Stimulated activated naive B cell treated with anti-CD40 and anti-IgM and Interleukin-4, amounts not matched to agents 10 μg/mL and 1 μg/mL and 100 μg/mL, for 72 hours (primary cell): ENCODE measurements around the gene RALBP1.
"Not testable (repeated sequence)": the region's sequence is repeated elsewhere in the genome, so short reads cannot be mapped to it uniquely, and the experiment has no call there.

Experiments
- ATAC-seq, 2 donors: fragments of 150-1000 bp; cut with Tn5 transposase; replicated peaks; 2 replicates each; pipeline ENCODE4 v1.10.0; 2021; ENCODE audit warnings: moderate library complexity in 1 of 2
- DNase-seq: peaks from one replicate; pipeline ENCODE4 v3.0.0; 2021
- H3K27ac Mint-ChIP-seq: one replicate; pipeline ENCODE4 v1.8.0; 2022; ENCODE audit warnings: mild to moderate bottlenecking, mixed read lengths
- H3K27me3 Mint-ChIP-seq, 2 donors: one replicate each; pipeline ENCODE4 v1.8.0; 2022; ENCODE audit warnings: mixed read lengths in 2 of 2
- H3K36me3 Mint-ChIP-seq, 2 donors: one replicate each; pipeline ENCODE4 v1.8.0; 2022; ENCODE audit warnings: mixed read lengths in 2 of 2, mild to moderate bottlenecking in 1 of 2
- H3K4me1 Mint-ChIP-seq, 2 donors: one replicate each; pipeline ENCODE4 v1.8.0; 2022; ENCODE audit warnings: mixed read lengths in 2 of 2, mild to moderate bottlenecking in 1 of 2
- H3K4me3 Mint-ChIP-seq, 2 donors: one replicate each; pipeline ENCODE4 v1.8.0; 2022; ENCODE audit warnings: mild to moderate bottlenecking in 2 of 2, mixed read lengths in 2 of 2, moderate library complexity in 1 of 2
- H3K9me3 Mint-ChIP-seq, 2 donors: one replicate each; pipeline ENCODE4 v1.8.0; 2022; ENCODE audit warnings: mixed read lengths in 2 of 2, mild to moderate bottlenecking in 1 of 2

Gene RALBP1

GRCh38 chr18:9437672-9438071 lies 37.6 kb upstream of the RALBP1 start:
- peaks cover 6 to 16% of the 10 kb centered on the region in 2 donors for H3K4me1 Mint-ChIP-seq
- H3K9me3 Mint-ChIP-seq = peaks cover 3 to 4% of the 10 kb centered on the region in 2 donors

GRCh38 chr18:9441061-9441460 lies 34.3 kb upstream of the RALBP1 start:
- H3K36me3 Mint-ChIP-seq = no peaks in the 10 kb centered on the region
- H3K27me3 Mint-ChIP-seq = no peaks in the 10 kb centered on the region
- H3K9me3 Mint-ChIP-seq = no peaks in the 10 kb centered on the region
- no peak overlapping the region for H3K27ac Mint-ChIP-seq
- no peaks in the 10 kb centered on the region for H3K4me1 Mint-ChIP-seq
- H3K4me3 Mint-ChIP-seq = no peak overlapping the region
- no peak for ATAC-seq
- no peak for DNase-seq

More at GRCh38 chr18:9437672-9438071, 37.6 kb upstream of the RALBP1 start:
- Mint-ChIP-seq H3K36me3 (peaks cover 5% of the 10 kb centered on the region in 2 donors), H3K27me3 (peaks cover 0 to 4% of the 10 kb centered on the region in 2 donors), H3K27ac (no peak overlapping the region), H3K4me3 (no peak overlapping the region)
- DNase-seq (no peak), ATAC-seq (no peak)

- Mint-ChIP-seq H3K27ac (no peak overlapping the region), H3K4me3 (no peak overlapping the region), H3K4me1 (no peaks in the 10 kb centered on the region), H3K36me3 (peaks cover 2 to 3% of the 10 kb centered on the region in 2 donors), H3K27me3 (no peaks in the 10 kb centered on the region), H3K9me3 (peaks cover 5 to 6% of the 10 kb centered on the region in 2 donors)
- ATAC-seq (no peak), DNase-seq (no peak)
Observed at GRCh38 chr18:9444549-9444948, 30.8 kb upstream of the RALBP1 start.

- no peaks in the 10 kb centered on the region for H3K4me1 Mint-ChIP-seq
Observed at GRCh38 chr18:9446839-9447238, 28.5 kb upstream of the RALBP1 start.

GRCh38 chr18:9447334-9447733 lies 28.0 kb upstream of the RALBP1 start:
- no peak overlapping the region for H3K27ac Mint-ChIP-seq
- ATAC-seq = no peak
- no peaks in the 10 kb centered on the region for H3K4me1 Mint-ChIP-seq
- peaks cover 5 to 6% of the 10 kb centered on the region in 2 donors for H3K9me3 Mint-ChIP-seq
- H3K27me3 Mint-ChIP-seq = no peaks in the 10 kb centered on the region
- H3K36me3 Mint-ChIP-seq = peaks cover 2 to 3% of the 10 kb centered on the region in 2 donors
- DNase-seq = no peak
- H3K4me3 Mint-ChIP-seq = no peak overlapping the region

More at GRCh38 chr18:9446839-9447238, 28.5 kb upstream of the RALBP1 start:
- no peak for ATAC-seq
- Mint-ChIP-seq H3K9me3 (peaks cover 5 to 6% of the 10 kb centered on the region in 2 donors), H3K36me3 (peaks cover 2 to 3% of the 10 kb centered on the region in 2 donors), H3K4me3 (no peak overlapping the region), H3K27ac (no peak overlapping the region), H3K27me3 (no peaks in the 10 kb centered on the region)
- DNase-seq = no peak

- ATAC-seq (no peak), DNase-seq (no peak)
- Mint-ChIP-seq H3K27me3 (no peaks in the 10 kb centered on the region), H3K27ac (no peak overlapping the region), H3K36me3 (peaks cover 2 to 3% of the 10 kb centered on the region in 2 donors), H3K9me3 (peaks cover 5 to 6% of the 10 kb centered on the region in 2 donors), H3K4me1 (no peaks in the 10 kb centered on the region), H3K4me3 (no peak overlapping the region)
Observed at GRCh38 chr18:9449600-9450414, 25.5 kb upstream of the RALBP1 start.

GRCh38 chr18:9450920-9451319 lies 24.4 kb upstream of the RALBP1 start:
- not testable (repeated sequence) for H3K27ac Mint-ChIP-seq, H3K36me3 Mint-ChIP-seq, DNase-seq, ATAC-seq, H3K9me3 Mint-ChIP-seq, H3K27me3 Mint-ChIP-seq, H3K4me1 Mint-ChIP-seq, H3K4me3 Mint-ChIP-seq

- DNase-seq (no peak), ATAC-seq (no peak)
- Mint-ChIP-seq H3K9me3 (peaks cover 14 to 21% of the 10 kb centered on the region in 2 donors), H3K27ac (no peak overlapping the region), H3K4me1 (no peaks in the 10 kb centered on the region), H3K36me3 (peaks cover 11 to 18% of the 10 kb centered on the region in 2 donors), H3K27me3 (peaks cover 0 to 5% of the 10 kb centered on the region in 2 donors), H3K4me3 (no peak overlapping the region)
Observed at GRCh38 chr18:9453283-9453682, 22.0 kb upstream of the RALBP1 start.

- H3K9me3 Mint-ChIP-seq = peaks cover 16 to 25% of the 10 kb centered on the region in 2 donors
- H3K27me3 Mint-ChIP-seq = peaks cover 0 to 9% of the 10 kb centered on the region in 2 donors
- H3K36me3 Mint-ChIP-seq = peaks cover 11 to 18% of the 10 kb centered on the region in 2 donors
- no peaks in the 10 kb centered on the region for H3K4me1 Mint-ChIP-seq
- DNase-seq (no peak), ATAC-seq (no peak)
- no peak overlapping the region for H3K27ac Mint-ChIP-seq
- no peak overlapping the region for H3K4me3 Mint-ChIP-seq
Observed at GRCh38 chr18:9454061-9454703, 21.1 kb upstream of the RALBP1 start.

- Mint-ChIP-seq H3K36me3 (peaks cover 11 to 18% of the 10 kb centered on the region in 2 donors), H3K27me3 (peaks cover 0 to 9% of the 10 kb centered on the region in 2 donors), H3K4me1 (no peaks in the 10 kb centered on the region), H3K9me3 (peaks cover 16 to 25% of the 10 kb centered on the region in 2 donors), H3K27ac (no peak overlapping the region), H3K4me3 (no peak overlapping the region)
- DNase-seq (no peak), ATAC-seq (no peak)
Observed at GRCh38 chr18:9455718-9456511, 19.4 kb upstream of the RALBP1 start.

- peaks cover 5 to 7% of the 10 kb centered on the region in 2 donors for H3K27me3 Mint-ChIP-seq
- peaks cover 3 to 5% of the 10 kb centered on the region in 2 donors for H3K36me3 Mint-ChIP-seq
- H3K4me1 Mint-ChIP-seq = no peaks in the 10 kb centered on the region
- no peak for ATAC-seq
- no peak overlapping the region for H3K27ac Mint-ChIP-seq
- DNase-seq = no peak
- H3K4me3 Mint-ChIP-seq = no peak overlapping the region
- peaks cover 14 to 19% of the 10 kb centered on the region in 2 donors for H3K9me3 Mint-ChIP-seq
Observed at GRCh38 chr18:9466127-9466526, 9.2 kb upstream of the RALBP1 start.

GRCh38 chr18:9466846-9467245 lies 8.5 kb upstream of the RALBP1 start:
- ATAC-seq (no peak), DNase-seq (no peak)
- H3K36me3 Mint-ChIP-seq = peaks cover 3 to 5% of the 10 kb centered on the region in 2 donors
- peaks cover 14 to 19% of the 10 kb centered on the region in 2 donors for H3K9me3 Mint-ChIP-seq
- H3K27ac Mint-ChIP-seq = no peak overlapping the region
- no peaks in the 10 kb centered on the region for H3K4me1 Mint-ChIP-seq
- H3K27me3 Mint-ChIP-seq = peaks cover 5 to 7% of the 10 kb centered on the region in 2 donors
- H3K4me3 Mint-ChIP-seq = no peak overlapping the region

- H3K27ac Mint-ChIP-seq = no peak overlapping the region
- H3K9me3 Mint-ChIP-seq = peaks cover 14 to 19% of the 10 kb centered on the region in 2 donors
- no peaks in the 10 kb centered on the region for H3K4me1 Mint-ChIP-seq
- peaks cover 0 to 8% of the 10 kb centered on the region in 2 donors for H3K27me3 Mint-ChIP-seq
- DNase-seq (no peak), ATAC-seq (no peak)
- peaks cover 3 to 5% of the 10 kb centered on the region in 2 donors for H3K36me3 Mint-ChIP-seq
- H3K4me3 Mint-ChIP-seq = no peak overlapping the region
Observed at GRCh38 chr18:9468998-9469397, 6.3 kb upstream of the RALBP1 start.

- Mint-ChIP-seq H3K27me3 (peaks cover 0 to 8% of the 10 kb centered on the region in 2 donors), H3K27ac (no peak overlapping the region), H3K9me3 (peaks cover 12 to 19% of the 10 kb centered on the region in 2 donors), H3K4me3 (no peak overlapping the region), H3K4me1 (no peaks in the 10 kb centered on the region), H3K36me3 (peaks cover 3 to 5% of the 10 kb centered on the region in 2 donors)
- no peak for DNase-seq
- no peak for ATAC-seq
Observed at GRCh38 chr18:9469685-9470084, 5.6 kb upstream of the RALBP1 start.
